AG09309 (cell line): Measurements from ENCODE around the gene PCYOX1L.

ENCODE experiments used
- DNase-seq: peaks from one replicate; pipeline ENCODE4 v3.0.0-alpha.2; 2010; ENCODE audit warnings: low read depth
- H3K4me3 ChIP-seq: 2 replicates; pipeline ENCODE4 v1.5.1; 2011; ENCODE audit warnings: mild to moderate bottlenecking, low read depth, low read length, moderate library complexity; ENCODE audit not compliant: control insufficient read depth
- CTCF ChIP-seq: IDR thresholded peaks from 2 replicates; pipeline ENCODE4 v1.5.1; 2011; ENCODE audit warnings: mild to moderate bottlenecking, low read depth, low read length, inconsistent platforms; ENCODE audit not compliant: insufficient read depth, control insufficient read depth; ENCODE audit errors: missing control alignments

PCYOX1L gene

GRCh38 chr5:149412783-149413476 is 55.1 kb downstream of the PCYOX1L start:
- H3K4me3 ChIP-seq: no peak overlapping the region
- TF ChIP-seq CTCF: no peak
- no peak for DNase-seq

DNA sequence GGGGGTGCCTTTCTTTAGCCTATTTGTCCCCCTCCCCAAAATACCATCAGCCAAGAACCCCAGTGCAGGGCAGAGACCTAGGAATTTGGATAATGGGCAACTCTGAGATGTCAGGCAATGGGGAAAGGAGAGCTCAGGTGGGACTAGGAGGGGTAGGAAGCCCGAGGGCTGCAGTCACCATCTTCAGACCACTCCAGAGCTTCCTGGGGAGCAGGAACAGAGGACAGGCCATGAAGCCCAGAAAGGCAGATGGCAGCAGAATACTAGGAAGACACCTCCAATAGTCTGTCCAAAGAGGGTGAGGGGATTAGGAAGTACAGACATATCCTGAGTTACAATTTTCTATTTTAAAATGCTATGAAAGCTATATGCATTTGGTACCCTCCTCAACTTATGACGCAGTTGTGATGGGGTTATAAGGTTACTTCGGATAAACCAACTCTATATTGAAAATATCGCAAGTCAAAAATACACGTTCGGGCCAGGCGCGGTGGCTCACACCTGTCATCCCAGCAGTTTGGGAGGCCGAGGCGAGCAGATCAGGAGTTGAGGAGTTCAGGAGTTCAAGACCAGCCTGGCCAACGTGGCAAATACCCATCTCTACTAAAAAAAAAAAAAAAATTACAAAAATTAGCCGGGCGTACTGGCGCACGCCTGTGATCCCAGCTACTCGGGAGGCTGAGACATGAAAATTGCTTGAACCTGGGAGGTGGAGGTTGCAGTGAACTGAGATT is 55.8 kb downstream of the PCYOX1L start:
- no peak overlapping the region for H3K4me3 ChIP-seq
- DNase-seq: no peak
- TF ChIP-seq CTCF: no peak

DNA sequence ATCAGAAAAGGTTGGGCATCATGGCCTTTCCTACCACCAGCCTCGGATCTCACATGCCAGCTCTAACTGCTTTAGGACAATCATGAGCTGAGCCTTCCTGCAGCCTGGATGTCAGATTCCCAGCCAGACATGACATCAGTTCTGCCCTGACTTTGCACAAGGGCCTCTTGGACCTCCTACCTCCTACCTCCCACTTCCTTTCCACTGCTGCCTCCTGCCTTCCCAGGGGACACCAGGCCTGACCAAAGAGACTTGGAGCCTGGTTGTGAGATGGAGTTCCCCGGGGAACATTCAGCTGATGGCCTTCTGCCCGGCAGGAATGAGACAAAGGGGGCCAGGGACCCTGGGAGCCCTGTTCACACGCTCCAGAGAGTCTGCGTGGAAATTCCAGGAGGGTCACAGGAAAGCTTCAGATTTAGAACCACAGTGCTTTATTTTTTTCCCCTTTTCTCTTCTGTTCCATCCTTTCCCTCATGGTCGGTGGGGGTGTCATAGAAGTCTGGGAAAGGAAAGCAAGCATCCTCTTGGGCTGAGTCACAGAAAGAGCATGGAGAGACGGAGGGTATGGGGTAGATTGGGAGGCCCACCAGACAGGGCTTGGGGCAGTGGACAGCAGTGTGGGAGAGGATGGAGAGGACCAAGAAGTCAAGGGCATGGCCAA is 56.7 kb downstream of the PCYOX1L start:
- no peak for DNase-seq
- no peak for TF ChIP-seq CTCF
- H3K4me3 ChIP-seq: no peak overlapping the region

GRCh38 chr5:149415066-149415967 is 57.5 kb downstream of the PCYOX1L start:
- TF ChIP-seq CTCF: no peak
- H3K4me3 ChIP-seq: no peak overlapping the region
- no peak for DNase-seq

- DNase-seq: no peak
- no peak overlapping the region for H3K4me3 ChIP-seq
- TF ChIP-seq CTCF: no peak
Observed at GRCh38 chr5:149416987-149417710, 59.3 kb downstream of the PCYOX1L start.
